Measurements from ENCODE around the gene STIM2.

Gene STIM2

DNA sequence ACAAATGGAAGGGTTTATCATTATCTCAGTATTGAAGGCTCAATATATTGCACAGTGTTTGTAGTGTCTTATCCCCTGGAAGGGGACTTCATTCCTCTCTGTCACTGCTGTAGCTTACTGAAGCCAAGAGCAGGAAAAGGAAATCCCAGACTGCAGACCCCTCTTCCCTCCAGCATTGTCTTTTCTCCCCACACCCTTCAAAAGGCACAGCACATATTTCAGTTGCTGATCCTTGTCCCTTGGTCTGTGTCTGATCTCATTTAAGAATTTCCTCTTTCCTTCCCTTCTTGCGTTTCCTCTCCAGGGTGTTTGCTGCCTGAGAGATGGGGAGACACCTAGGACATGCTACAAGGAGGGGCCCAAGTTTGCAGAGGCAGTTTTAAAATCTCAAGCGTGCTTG, 40.1 kb downstream of the STIM2 start:
- no peak for DNase-seq (ENCODE audit: low spot score)
- TF ChIP-seq, protein P1, sequence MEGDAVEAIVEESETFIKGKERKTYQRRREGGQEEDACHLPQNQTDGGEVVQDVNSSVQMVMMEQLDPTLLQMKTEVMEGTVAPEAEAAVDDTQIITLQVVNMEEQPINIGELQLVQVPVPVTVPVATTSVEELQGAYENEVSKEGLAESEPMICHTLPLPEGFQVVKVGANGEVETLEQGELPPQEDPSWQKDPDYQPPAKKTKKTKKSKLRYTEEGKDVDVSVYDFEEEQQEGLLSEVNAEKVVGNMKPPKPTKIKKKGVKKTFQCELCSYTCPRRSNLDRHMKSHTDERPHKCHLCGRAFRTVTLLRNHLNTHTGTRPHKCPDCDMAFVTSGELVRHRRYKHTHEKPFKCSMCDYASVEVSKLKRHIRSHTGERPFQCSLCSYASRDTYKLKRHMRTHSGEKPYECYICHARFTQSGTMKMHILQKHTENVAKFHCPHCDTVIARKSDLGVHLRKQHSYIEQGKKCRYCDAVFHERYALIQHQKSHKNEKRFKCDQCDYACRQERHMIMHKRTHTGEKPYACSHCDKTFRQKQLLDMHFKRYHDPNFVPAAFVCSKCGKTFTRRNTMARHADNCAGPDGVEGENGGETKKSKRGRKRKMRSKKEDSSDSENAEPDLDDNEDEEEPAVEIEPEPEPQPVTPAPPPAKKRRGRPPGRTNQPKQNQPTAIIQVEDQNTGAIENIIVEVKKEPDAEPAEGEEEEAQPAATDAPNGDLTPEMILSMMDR (IDR thresholded peaks at IDR 0.05; ENCODE audit: extremely low read depth, insufficient read depth, missing control alignments), result no peak
- in situ Hi-C loops (cut with MboI; ENCODE audit: low pct_unique_long_range_greater_than_20kb, low sequenced_read_pairs, unreplicated experiment), result no loop called here

DNA sequence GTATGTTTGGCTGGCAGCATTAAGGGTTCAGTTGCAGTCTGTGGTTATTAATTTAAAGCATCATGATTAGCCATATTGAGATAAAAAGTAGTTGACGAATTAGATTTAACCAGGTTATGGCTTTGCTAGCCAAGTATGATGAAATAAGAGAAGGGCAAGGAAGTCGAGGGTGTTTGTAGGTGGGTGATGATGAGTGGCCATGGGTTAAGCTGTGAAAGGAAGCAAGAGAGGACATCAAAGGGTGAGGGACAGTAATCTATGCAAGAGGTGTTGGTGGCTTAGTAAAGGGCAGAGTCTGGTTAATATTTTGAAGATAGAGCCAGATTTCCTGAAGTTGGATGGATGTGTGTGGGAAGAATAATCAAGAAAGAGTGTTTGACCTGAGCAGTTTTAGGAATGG, 44.5 kb downstream of the STIM2 start:
- TF ChIP-seq, protein P1 (IDR thresholded peaks at IDR 0.05; ENCODE audit: extremely low read depth, insufficient read depth, missing control alignments), result no peak
- in situ Hi-C loops (cut with MboI; ENCODE audit: low pct_unique_long_range_greater_than_20kb, low sequenced_read_pairs, unreplicated experiment), result no loop called here
- no peak for DNase-seq (ENCODE audit: low spot score)

DNA sequence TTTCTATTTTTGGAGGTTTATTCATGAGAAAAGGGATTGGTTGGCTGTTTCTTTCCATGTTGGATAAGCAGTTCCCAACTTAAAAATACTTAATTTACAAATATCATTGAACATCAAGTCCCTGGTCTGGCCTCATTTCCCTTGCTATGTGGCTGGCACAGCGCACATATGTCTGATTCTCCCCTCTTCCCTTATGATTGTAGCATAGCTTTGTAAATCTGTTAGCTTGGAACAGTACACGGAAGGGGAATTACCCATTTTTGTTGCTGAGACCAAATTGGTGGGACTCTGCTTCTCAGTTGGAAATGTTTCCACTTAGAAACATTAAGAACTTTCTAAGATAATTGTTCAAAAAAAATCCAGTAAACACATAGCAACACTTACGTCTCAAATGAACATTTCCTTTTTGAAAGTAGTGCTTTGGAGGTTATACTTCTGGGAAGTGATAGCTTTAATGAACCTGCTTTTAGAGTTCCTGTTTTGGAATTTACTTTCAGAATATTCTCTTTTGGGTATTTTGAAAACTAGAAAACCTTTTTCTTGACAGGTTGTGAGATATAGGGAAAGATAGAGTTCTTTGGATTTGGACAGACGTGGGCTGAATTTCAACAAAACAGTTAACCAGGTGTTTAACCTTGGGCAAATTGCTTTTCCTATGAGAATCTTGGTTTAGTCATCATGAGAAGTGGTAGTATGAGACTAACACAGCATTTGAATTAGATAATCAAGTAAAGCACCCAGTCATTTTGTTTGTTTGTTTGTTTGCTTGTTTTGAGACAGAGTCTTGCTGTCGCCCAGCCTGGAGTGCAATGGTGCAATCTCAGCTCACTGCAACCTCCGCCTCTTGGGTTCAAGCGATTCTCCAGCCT, 47.3 kb downstream of the STIM2 start:
- in situ Hi-C loops (cut with MboI; ENCODE audit: low pct_unique_long_range_greater_than_20kb, low sequenced_read_pairs, unreplicated experiment), result no loop called here
- TF ChIP-seq, protein P1 (IDR thresholded peaks at IDR 0.05; ENCODE audit: extremely low read depth, insufficient read depth, missing control alignments), result no peak
- no peak for DNase-seq (ENCODE audit: low spot score)

DNA sequence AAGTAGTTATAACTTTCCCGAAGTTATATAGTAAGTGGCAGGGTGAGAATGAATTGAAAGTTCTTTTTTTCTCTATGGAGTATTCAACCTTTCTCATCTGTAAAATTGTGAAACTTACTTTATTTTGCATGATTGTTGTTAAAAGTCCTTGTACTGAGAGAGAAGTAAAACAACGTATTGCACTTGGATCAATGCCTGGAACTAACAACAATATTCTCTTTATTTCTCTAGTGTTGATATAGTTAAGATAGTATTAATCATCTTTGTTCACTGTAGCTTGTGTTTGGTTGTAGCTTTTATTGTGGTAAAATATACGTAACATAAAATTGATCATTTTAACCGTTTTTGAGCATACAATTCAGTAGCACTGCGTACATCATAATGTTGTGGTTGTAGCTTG, 48.7 kb downstream of the STIM2 start:
- no peak for DNase-seq (ENCODE audit: low spot score)
- TF ChIP-seq, protein P1 (IDR thresholded peaks at IDR 0.05; ENCODE audit: extremely low read depth, insufficient read depth, missing control alignments), result no peak
- in situ Hi-C loops (cut with MboI; ENCODE audit: low pct_unique_long_range_greater_than_20kb, low sequenced_read_pairs, unreplicated experiment), result no loop called here

DNA sequence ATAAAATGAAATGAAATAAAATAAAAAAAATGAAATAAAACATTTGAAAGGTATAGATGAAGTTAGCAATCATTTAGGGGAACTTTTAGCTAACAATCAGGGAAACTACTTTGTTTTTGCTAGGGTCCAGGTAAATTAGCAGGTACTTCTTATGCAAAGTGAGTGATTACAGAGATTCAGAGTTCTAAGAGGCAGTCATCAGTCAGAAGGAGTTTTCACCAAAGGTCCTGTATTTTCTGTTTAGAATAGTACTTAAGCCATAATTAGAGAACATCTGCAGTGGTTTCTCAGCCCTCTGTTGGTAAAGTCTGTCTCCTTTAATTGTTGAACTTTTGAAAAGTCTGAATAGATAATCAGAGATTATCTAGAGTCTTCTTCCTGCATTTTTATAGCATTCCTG, 50.6 kb downstream of the STIM2 start:
- in situ Hi-C loops (cut with MboI; ENCODE audit: low pct_unique_long_range_greater_than_20kb, low sequenced_read_pairs, unreplicated experiment), result no loop called here
- no peak for DNase-seq (ENCODE audit: low spot score)
- TF ChIP-seq, protein P1 (IDR thresholded peaks at IDR 0.05; ENCODE audit: extremely low read depth, insufficient read depth, missing control alignments), result no peak

DNA sequence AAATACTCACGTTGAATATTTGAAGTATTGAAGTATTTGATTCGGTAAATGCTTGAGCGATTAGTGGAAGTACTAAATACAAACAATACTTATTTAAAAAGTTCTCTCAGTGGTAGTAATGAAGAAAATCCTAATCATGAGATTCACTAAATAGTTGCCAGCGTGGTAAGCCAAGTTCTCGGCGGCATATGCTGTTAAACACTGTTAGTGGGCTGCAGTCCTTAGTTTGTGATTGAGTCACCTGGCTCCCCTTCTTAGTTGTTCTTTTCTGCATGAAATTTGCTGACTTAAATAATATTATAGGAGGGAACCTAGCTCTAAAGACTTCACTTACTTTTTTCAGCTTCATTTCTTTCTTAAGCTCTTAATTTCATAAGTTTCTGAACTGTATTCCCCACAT, 51.4 kb downstream of the STIM2 start:
- in situ Hi-C loops (cut with MboI; ENCODE audit: low pct_unique_long_range_greater_than_20kb, low sequenced_read_pairs, unreplicated experiment), result no loop called here
- DNase-seq (ENCODE audit: low spot score), result no peak
- TF ChIP-seq, protein P1 (IDR thresholded peaks at IDR 0.05; ENCODE audit: extremely low read depth, insufficient read depth, missing control alignments), result no peak

Measured in GM13977 (cell line).